ENCODE data around the gene UHRF1.

UHRF1 gene

DNA sequence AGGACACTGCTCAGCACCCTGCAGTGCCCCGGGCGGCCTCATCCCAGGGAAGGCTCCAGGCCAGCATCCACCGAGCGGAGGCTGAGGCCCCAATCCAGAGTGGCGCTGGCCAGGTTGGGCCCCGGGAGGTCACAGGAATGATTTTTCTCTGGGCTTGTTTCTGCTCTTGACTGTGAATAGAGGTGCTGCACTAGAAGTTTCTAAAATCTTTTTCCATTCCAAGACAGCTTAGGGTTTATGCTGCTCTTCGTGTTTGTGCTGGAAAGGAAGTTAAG, 74.7 kb downstream of the UHRF1 start:
- Histone ChIP-seq H3K36me3 (ENCODE audit: insufficient read depth, low read length) (no peaks in the 10 kb centered on the region), H3K27ac (no peak overlapping the region), H3K9ac (ENCODE audit: insufficient read length) (no peak overlapping the region), H3K4me3 (no peak overlapping the region), H3K9me3 (ENCODE audit: low read depth, low read length) (no peaks in the 10 kb centered on the region)
- no peak for DNase-seq (ENCODE audit: low read depth, low spot score)
- TF ChIP-seq FOXP2 (optimal IDR thresholded peaks at IDR 0.05; ENCODE audit: control extremely low read depth, extremely low read length, insufficient read depth) (no peak), POLR2AphosphoS5 (IDR thresholded peaks at IDR 0.05; ENCODE audit: borderline replicate concordance, low read depth, low read length) (no peak), EZH2 (IDR thresholded peaks at IDR 0.05) (no peak)

DNA sequence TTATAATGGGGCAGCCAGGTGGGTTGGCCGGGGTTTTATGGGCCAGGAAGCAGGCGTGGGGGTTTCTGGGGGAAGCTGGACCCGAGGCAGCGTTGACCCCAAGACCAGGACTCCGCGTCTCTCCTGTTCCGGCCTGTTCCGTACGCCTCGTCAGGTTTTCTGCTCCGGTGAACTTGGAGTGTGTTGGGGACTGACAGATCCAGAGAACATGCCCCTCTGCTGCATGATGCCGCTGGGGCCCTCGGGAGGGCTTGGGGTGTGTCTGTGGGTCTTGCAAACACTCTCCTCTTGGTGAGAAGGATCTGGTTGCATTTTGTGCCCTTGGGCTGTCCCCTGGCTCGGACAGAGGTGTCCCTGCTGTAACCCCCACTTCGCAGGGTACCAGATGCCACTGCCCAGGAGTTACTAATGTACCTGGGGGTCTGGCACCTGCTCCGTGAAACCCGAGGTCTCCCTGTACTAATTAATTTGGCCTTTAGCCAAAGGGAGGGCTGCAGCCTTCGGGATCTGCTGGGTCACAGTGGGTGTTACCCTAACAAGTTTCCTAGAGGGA, 75.2 kb downstream of the UHRF1 start:
- no peaks in the 10 kb centered on the region for H3K9me3 ChIP-seq (ENCODE audit: low read depth, low read length)
- TF ChIP-seq FOXP2 (optimal IDR thresholded peaks at IDR 0.05; ENCODE audit: control extremely low read depth, extremely low read length, insufficient read depth) (no peak), EZH2 (IDR thresholded peaks at IDR 0.05) (no peak), POLR2AphosphoS5 (IDR thresholded peaks at IDR 0.05; ENCODE audit: borderline replicate concordance, low read depth, low read length) (no peak)
- no peak overlapping the region for H3K9ac ChIP-seq (ENCODE audit: insufficient read length)
- H3K36me3 ChIP-seq (ENCODE audit: insufficient read depth, low read length) = no peaks in the 10 kb centered on the region
- H3K27ac ChIP-seq = no peak overlapping the region
- DNase-seq (ENCODE audit: low read depth, low spot score) = no peak
- no peak overlapping the region for H3K4me3 ChIP-seq

DNA sequence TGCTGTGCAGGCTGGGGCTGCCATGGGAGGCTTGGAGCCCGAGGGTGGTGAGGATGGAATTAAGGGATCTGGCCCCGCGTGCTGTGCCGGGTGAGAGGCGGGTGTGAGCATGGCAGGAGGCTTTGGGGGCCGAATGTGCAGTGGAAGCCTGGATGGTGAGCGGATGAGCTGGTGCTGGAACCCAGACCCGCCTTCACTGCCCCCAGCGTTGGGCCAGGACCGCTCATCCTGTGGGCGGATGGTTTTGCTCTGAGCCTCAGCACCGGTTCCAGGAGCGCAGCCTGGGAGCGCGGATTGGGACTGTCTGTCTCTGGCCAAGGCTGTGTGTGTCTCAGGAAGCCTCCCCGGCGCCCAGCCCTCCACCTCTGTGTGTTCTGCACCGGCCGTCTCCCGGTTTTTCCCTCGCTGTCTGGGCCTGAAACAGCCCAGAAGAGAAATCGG, 76.3 kb downstream of the UHRF1 start:
- Histone ChIP-seq H3K4me3 (no peak overlapping the region), H3K27ac (no peak overlapping the region), H3K9ac (ENCODE audit: insufficient read length) (no peak overlapping the region), H3K36me3 (ENCODE audit: insufficient read depth, low read length) (no peaks in the 10 kb centered on the region), H3K9me3 (ENCODE audit: low read depth, low read length) (no peaks in the 10 kb centered on the region)
- TF ChIP-seq FOXP2 (optimal IDR thresholded peaks at IDR 0.05; ENCODE audit: control extremely low read depth, extremely low read length, insufficient read depth) = no peak
- TF ChIP-seq POLR2AphosphoS5 (IDR thresholded peaks at IDR 0.05; ENCODE audit: borderline replicate concordance, low read depth, low read length) = no peak
- TF ChIP-seq EZH2 (IDR thresholded peaks at IDR 0.05) = no peak
- no peak for DNase-seq (ENCODE audit: low read depth, low spot score)

DNA sequence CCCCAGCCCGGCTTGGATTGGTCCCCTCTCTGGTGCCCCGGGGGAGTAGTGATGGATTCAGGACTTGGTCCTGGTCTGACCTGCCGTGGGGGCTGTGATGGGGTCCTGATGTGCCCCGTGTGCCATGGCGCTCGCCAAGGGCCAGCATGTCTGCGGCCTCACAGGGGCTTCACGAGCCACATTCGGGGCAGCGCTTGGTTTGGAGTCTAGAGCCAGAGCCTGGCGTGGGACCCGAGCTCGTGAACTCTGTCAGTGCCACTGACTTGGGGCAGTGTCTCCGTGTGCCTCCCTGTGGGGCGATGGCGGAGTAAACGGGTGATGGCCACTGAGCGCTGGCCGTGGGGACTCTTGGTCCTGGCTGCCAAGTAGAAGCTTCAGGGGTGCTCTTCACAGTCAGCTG, 76.8 kb downstream of the UHRF1 start:
- Histone ChIP-seq H3K9me3 (ENCODE audit: low read depth, low read length) (no peaks in the 10 kb centered on the region), H3K4me3 (no peak overlapping the region), H3K36me3 (ENCODE audit: insufficient read depth, low read length) (no peaks in the 10 kb centered on the region), H3K9ac (ENCODE audit: insufficient read length) (no peak overlapping the region), H3K27ac (no peak overlapping the region)
- no peak for DNase-seq (ENCODE audit: low read depth, low spot score)
- TF ChIP-seq EZH2 (IDR thresholded peaks at IDR 0.05) (no peak), FOXP2 (optimal IDR thresholded peaks at IDR 0.05; ENCODE audit: control extremely low read depth, extremely low read length, insufficient read depth) (no peak), POLR2AphosphoS5 (IDR thresholded peaks at IDR 0.05; ENCODE audit: borderline replicate concordance, low read depth, low read length) (no peak)

DNA sequence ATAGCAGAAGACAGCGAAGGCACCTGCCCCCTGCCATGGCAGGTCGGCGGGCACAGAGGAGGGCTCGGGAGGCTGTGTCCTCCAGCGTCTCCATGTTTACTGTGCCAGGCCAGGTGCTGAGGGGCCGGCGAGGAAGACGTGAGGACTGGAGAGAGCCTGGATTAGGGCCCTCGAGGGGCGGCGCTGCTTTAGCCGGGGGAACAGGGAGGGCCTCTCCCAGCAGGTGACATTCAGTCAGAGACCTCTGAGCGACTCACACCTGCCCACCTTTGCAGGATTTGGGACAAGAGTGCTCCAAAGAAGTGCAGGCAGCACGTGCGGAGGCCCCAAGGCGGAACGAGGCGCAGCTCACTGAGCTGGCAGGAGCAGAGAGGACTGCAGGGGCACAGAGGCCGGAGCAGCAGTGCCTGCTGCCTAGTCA, 77.2 kb downstream of the UHRF1 start:
- H3K27ac ChIP-seq = no peak overlapping the region
- H3K9ac ChIP-seq (ENCODE audit: insufficient read length) = no peak overlapping the region
- DNase-seq (ENCODE audit: low read depth, low spot score) = no peak
- H3K36me3 ChIP-seq (ENCODE audit: insufficient read depth, low read length) = no peaks in the 10 kb centered on the region
- H3K4me3 ChIP-seq = no peak overlapping the region
- H3K9me3 ChIP-seq (ENCODE audit: low read depth, low read length) = no peaks in the 10 kb centered on the region
- TF ChIP-seq POLR2AphosphoS5 (IDR thresholded peaks at IDR 0.05; ENCODE audit: borderline replicate concordance, low read depth, low read length) (no peak), EZH2 (IDR thresholded peaks at IDR 0.05) (no peak), FOXP2 (optimal IDR thresholded peaks at IDR 0.05; ENCODE audit: control extremely low read depth, extremely low read length, insufficient read depth) (no peak)

DNA sequence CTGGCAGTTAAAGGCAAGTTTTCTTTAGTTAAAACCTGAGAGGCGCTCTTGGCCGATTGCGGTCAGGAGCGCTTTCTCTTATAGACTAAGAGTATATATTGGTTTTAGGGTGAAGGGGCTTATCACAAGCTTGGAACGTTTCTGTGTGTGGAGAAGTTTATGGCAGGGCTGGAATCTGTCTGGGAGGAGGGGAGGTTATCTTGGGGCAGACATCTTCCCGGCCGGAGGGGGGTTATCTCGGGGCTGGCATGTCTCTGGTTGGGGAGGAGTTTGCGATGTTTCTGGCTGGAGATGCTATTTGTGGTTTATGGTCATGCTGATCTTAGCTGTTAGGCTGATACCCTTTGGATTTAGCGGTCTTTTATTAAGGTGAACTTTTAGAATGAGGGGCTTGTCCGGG, 78.0 kb downstream of the UHRF1 start:
- Histone ChIP-seq H3K36me3 (ENCODE audit: insufficient read depth, low read length) (no peaks in the 10 kb centered on the region), H3K4me3 (no peak overlapping the region), H3K9ac (ENCODE audit: insufficient read length) (no peak overlapping the region), H3K27ac (no peak overlapping the region), H3K9me3 (ENCODE audit: low read depth, low read length) (no peaks in the 10 kb centered on the region)
- no peak for DNase-seq (ENCODE audit: low read depth, low spot score)
- TF ChIP-seq POLR2AphosphoS5 (IDR thresholded peaks at IDR 0.05; ENCODE audit: borderline replicate concordance, low read depth, low read length) = no peak
- no peak for TF ChIP-seq FOXP2 (optimal IDR thresholded peaks at IDR 0.05; ENCODE audit: control extremely low read depth, extremely low read length, insufficient read depth)
- TF ChIP-seq EZH2 (IDR thresholded peaks at IDR 0.05) = no peak

DNA sequence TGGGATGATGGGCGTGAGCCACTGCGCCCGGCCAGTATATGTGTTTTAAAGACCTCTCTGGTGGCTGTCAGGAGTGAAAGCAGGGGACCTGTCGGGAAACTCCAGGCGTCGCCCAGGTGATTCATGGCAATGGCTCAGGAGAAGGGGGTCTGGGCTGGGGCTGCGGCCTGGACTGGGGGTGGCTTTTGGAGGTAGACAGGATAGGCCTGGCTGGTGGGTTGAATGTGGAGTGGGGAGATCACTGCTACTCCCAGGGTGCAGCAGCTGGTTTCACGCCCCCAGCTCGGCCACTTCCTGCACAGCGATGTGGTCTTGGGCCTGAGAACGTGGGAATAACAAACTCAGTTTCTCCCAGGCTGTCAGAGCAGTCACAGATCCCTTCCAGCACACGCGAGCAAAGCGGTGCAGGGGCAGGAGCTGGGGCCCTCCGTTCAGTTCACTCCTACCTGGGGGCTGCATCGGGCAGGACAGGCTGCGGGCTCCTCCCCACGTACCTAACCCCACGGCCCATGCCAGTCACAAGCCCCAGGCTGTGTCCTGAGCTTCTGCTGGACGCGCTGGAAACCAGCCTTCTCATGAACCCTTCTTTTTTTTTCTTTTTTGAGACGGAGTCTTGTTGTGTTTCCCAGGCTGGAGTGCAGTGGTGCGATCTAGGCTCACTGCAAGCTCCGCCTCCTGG, 78.5 kb downstream of the UHRF1 start:
- no peak for TF ChIP-seq FOXP2 (optimal IDR thresholded peaks at IDR 0.05; ENCODE audit: control extremely low read depth, extremely low read length, insufficient read depth)
- TF ChIP-seq POLR2AphosphoS5 (IDR thresholded peaks at IDR 0.05; ENCODE audit: borderline replicate concordance, low read depth, low read length) = no peak
- TF ChIP-seq EZH2 (IDR thresholded peaks at IDR 0.05) = no peak
- Histone ChIP-seq H3K27ac (no peak overlapping the region), H3K4me3 (no peak overlapping the region), H3K36me3 (ENCODE audit: insufficient read depth, low read length) (no peaks in the 10 kb centered on the region), H3K9me3 (ENCODE audit: low read depth, low read length) (no peaks in the 10 kb centered on the region), H3K9ac (ENCODE audit: insufficient read length) (no peak overlapping the region)
- DNase-seq (ENCODE audit: low read depth, low spot score) = no peak

DNA sequence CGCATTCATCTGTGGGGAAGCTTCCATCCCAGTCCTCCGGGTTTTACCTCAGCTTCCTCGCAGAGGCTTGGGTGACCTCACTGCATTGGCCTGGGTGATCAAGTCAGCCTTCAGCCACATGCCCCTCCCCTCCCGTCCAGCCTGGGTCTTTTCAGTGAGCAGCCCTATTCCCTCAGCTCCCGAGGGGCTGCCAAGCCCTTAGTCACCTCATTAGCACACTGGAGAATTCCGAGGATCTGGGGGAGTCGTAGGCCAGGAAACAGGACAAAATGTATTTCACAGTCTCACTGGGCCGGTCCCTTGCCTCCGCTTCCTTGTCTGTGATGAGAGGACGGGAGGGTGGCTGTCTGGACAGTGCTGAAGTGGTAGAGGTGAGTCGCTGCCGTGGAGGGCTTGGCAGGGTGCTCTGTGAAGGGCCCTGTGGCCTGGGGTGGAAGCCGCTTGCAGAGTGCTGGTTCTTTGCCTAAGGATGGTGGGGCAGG, 79.5 kb downstream of the UHRF1 start:
- no peaks in the 10 kb centered on the region for H3K36me3 ChIP-seq (ENCODE audit: insufficient read depth, low read length)
- no peak overlapping the region for H3K4me3 ChIP-seq
- no peak overlapping the region for H3K27ac ChIP-seq
- no peak for DNase-seq (ENCODE audit: low read depth, low spot score)
- no peaks in the 10 kb centered on the region for H3K9me3 ChIP-seq (ENCODE audit: low read depth, low read length)
- H3K9ac ChIP-seq (ENCODE audit: insufficient read length) = no peak overlapping the region
- TF ChIP-seq POLR2AphosphoS5 (IDR thresholded peaks at IDR 0.05; ENCODE audit: borderline replicate concordance, low read depth, low read length) (no peak), EZH2 (IDR thresholded peaks at IDR 0.05) (no peak)

DNA sequence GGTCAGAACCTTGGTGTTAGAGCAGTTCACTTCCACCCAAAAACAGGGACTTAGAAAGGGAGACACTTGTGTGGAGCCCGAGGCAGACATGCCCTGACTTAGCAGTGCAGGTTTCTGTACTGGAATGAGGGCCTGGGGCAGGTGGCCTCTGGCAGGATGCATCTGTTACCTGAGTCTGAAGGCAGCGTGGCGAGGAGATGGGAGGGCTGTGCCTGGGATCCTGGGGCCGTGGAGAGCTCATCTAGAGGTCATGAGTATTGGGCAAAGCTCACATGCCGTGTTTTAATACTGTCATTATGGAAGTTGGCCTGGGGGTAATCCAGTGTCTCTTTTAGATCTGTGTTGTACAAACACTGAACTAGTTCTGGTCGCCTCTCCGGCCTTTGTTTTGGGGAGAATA, 81.0 kb downstream of the UHRF1 start:
- Histone ChIP-seq H3K27ac (no peak overlapping the region), H3K36me3 (ENCODE audit: insufficient read depth, low read length) (no peaks in the 10 kb centered on the region), H3K4me3 (no peak overlapping the region), H3K9ac (ENCODE audit: insufficient read length) (no peak overlapping the region), H3K9me3 (ENCODE audit: low read depth, low read length) (no peaks in the 10 kb centered on the region)
- DNase-seq (ENCODE audit: low read depth, low spot score) = no peak
- no peak for TF ChIP-seq EZH2 (IDR thresholded peaks at IDR 0.05)
